WI38 (cell line): ENCODE data around the gene PHYHIPL.
"Not testable (repeated sequence)": the region's sequence is repeated elsewhere in the genome, so short reads cannot be mapped to it uniquely, and the experiment has no call there.

Experiments
- H3K4me3 ChIP-seq: 2 replicates; pipeline ENCODE4 v1.5.1; 2011; ENCODE audit warnings: low read depth, mild to moderate bottlenecking, control low read depth, low read length
- CTCF ChIP-seq: IDR thresholded peaks from 2 replicates; pipeline ENCODE4 v1.5.1; 2012; ENCODE audit warnings: low read depth, mild to moderate bottlenecking, control low read depth, low read length

Gene PHYHIPL

GRCh38 chr10:59190332-59190731 lies 13.9 kb downstream of the PHYHIPL start:
- H3K4me3 ChIP-seq = no peak overlapping the region

GRCh38 chr10:59206204-59206720 lies 29.8 kb downstream of the PHYHIPL start:
- no peak overlapping the region for H3K4me3 ChIP-seq
- TF ChIP-seq CTCF = no peak

More at GRCh38 chr10:59190332-59190731, 13.9 kb downstream of the PHYHIPL start:
- no peak for TF ChIP-seq CTCF

GRCh38 chr10:59212301-59212798 lies 35.9 kb downstream of the PHYHIPL start:
- no peak overlapping the region for H3K4me3 ChIP-seq
- no peak for TF ChIP-seq CTCF

- H3K4me3 ChIP-seq = no peak overlapping the region
- no peak for TF ChIP-seq CTCF
Observed at GRCh38 chr10:59214160-59214559, 37.7 kb downstream of the PHYHIPL start.

- no peak overlapping the region for H3K4me3 ChIP-seq
- no peak for TF ChIP-seq CTCF
Observed at GRCh38 chr10:59216178-59216869, 39.9 kb downstream of the PHYHIPL start.

GRCh38 chr10:59222788-59223187 lies 46.3 kb downstream of the PHYHIPL start:
- no peak for TF ChIP-seq CTCF
- no peak overlapping the region for H3K4me3 ChIP-seq

- not testable (repeated sequence) for H3K4me3 ChIP-seq
Observed at GRCh38 chr10:59223597-59223996, 47.2 kb downstream of the PHYHIPL start.

- no peak for TF ChIP-seq CTCF
- H3K4me3 ChIP-seq = no peak overlapping the region
Observed at GRCh38 chr10:59225211-59225610, 48.8 kb downstream of the PHYHIPL start.
